Measurements from ENCODE around the gene POLR3G.

The POLR3G gene

GRCh38 chr5:90561766-90562165, 87.1 kb downstream of the POLR3G start:
- no peaks in the 10 kb centered on the region for H3F3A ChIP-seq (ENCODE audit: insufficient read depth, low read length)
- H3K79me2 ChIP-seq (ENCODE audit: insufficient read depth, low read length), result no peaks in the 10 kb centered on the region
- TF ChIP-seq EZH2 (IDR thresholded peaks at IDR 0.05; ENCODE audit: borderline replicate concordance, low read length), result no peak
- TF ChIP-seq, protein P1, sequence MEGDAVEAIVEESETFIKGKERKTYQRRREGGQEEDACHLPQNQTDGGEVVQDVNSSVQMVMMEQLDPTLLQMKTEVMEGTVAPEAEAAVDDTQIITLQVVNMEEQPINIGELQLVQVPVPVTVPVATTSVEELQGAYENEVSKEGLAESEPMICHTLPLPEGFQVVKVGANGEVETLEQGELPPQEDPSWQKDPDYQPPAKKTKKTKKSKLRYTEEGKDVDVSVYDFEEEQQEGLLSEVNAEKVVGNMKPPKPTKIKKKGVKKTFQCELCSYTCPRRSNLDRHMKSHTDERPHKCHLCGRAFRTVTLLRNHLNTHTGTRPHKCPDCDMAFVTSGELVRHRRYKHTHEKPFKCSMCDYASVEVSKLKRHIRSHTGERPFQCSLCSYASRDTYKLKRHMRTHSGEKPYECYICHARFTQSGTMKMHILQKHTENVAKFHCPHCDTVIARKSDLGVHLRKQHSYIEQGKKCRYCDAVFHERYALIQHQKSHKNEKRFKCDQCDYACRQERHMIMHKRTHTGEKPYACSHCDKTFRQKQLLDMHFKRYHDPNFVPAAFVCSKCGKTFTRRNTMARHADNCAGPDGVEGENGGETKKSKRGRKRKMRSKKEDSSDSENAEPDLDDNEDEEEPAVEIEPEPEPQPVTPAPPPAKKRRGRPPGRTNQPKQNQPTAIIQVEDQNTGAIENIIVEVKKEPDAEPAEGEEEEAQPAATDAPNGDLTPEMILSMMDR (IDR thresholded peaks at IDR 0.05; ENCODE audit: low read length), result no peak
- H3K9me3 ChIP-seq (ENCODE audit: low read length), result no peaks in the 10 kb centered on the region
- H3K9ac ChIP-seq (ENCODE audit: low read length), result no peak overlapping the region
- no peak overlapping the region for H2AFZ ChIP-seq (ENCODE audit: low read length)
- no peak overlapping the region for H3K4me3 ChIP-seq (ENCODE audit: low read depth, low read length, poor library complexity, severe bottlenecking)
- H3K27ac ChIP-seq (ENCODE audit: low read depth, low read length, poor library complexity, severe bottlenecking), result no peak overlapping the region
- H3K9me2 ChIP-seq (ENCODE audit: low read depth, low read length), result no peaks in the 10 kb centered on the region
- no peaks in the 10 kb centered on the region for H3K4me1 ChIP-seq (ENCODE audit: insufficient read depth, low read length, severe bottlenecking)
- H4K20me1 ChIP-seq (ENCODE audit: insufficient read depth, low read length), result no peaks in the 10 kb centered on the region
- peaks cover 5% of the 10 kb centered on the region; the same call in 1 of the 2 replicates for H3K27me3 ChIP-seq (ENCODE audit: insufficient read depth, low read length)
- no peaks in the 10 kb centered on the region for H3K36me3 ChIP-seq (ENCODE audit: insufficient read depth, low read length)
- H3K4me2 ChIP-seq (ENCODE audit: low read length), result no peak overlapping the region

- H3K4me2 ChIP-seq (ENCODE audit: low read length), result no peak overlapping the region
- no peak overlapping the region for H3K9ac ChIP-seq (ENCODE audit: low read length)
- H3K9me2 ChIP-seq (ENCODE audit: low read depth, low read length), result no peaks in the 10 kb centered on the region
- H3K4me3 ChIP-seq (ENCODE audit: low read depth, low read length, poor library complexity, severe bottlenecking), result no peak overlapping the region
- no peak overlapping the region for H2AFZ ChIP-seq (ENCODE audit: low read length)
- H3K36me3 ChIP-seq (ENCODE audit: insufficient read depth, low read length), result no peaks in the 10 kb centered on the region
- H3K79me2 ChIP-seq (ENCODE audit: insufficient read depth, low read length), result no peaks in the 10 kb centered on the region
- H3K4me1 ChIP-seq (ENCODE audit: insufficient read depth, low read length, severe bottlenecking), result no peaks in the 10 kb centered on the region
- H3K9me3 ChIP-seq (ENCODE audit: low read length), result no peaks in the 10 kb centered on the region
- no peaks in the 10 kb centered on the region for H4K20me1 ChIP-seq (ENCODE audit: insufficient read depth, low read length)
- H3K27me3 ChIP-seq (ENCODE audit: insufficient read depth, low read length), result peaks cover 5% of the 10 kb centered on the region; the same call in 1 of the 2 replicates
- no peaks in the 10 kb centered on the region for H3F3A ChIP-seq (ENCODE audit: insufficient read depth, low read length)
- TF ChIP-seq, protein P1 (IDR thresholded peaks at IDR 0.05; ENCODE audit: low read length), result no peak
- no peak for TF ChIP-seq EZH2 (IDR thresholded peaks at IDR 0.05; ENCODE audit: borderline replicate concordance, low read length)
- H3K27ac ChIP-seq (ENCODE audit: low read depth, low read length, poor library complexity, severe bottlenecking), result no peak overlapping the region
Measured at GRCh38 chr5:90562341-90562740, 87.7 kb downstream of the POLR3G start.

- Histone ChIP-seq H3K9me2 (ENCODE audit: low read depth, low read length) (no peaks in the 10 kb centered on the region), H2AFZ (ENCODE audit: low read length) (no peak overlapping the region), H4K20me1 (ENCODE audit: insufficient read depth, low read length) (no peaks in the 10 kb centered on the region), H3K9me3 (ENCODE audit: low read length) (no peaks in the 10 kb centered on the region), H3K79me2 (ENCODE audit: insufficient read depth, low read length) (no peaks in the 10 kb centered on the region), H3K4me1 (ENCODE audit: insufficient read depth, low read length, severe bottlenecking) (no peaks in the 10 kb centered on the region), H3K36me3 (ENCODE audit: insufficient read depth, low read length) (no peaks in the 10 kb centered on the region), H3F3A (ENCODE audit: insufficient read depth, low read length) (no peaks in the 10 kb centered on the region), H3K27me3 (ENCODE audit: insufficient read depth, low read length) (no peaks in the 10 kb centered on the region), H3K4me2 (ENCODE audit: low read length) (no peak overlapping the region), H3K9ac (ENCODE audit: low read length) (no peak overlapping the region), H3K4me3 (ENCODE audit: low read depth, low read length, poor library complexity, severe bottlenecking) (no peak overlapping the region), H3K27ac (ENCODE audit: low read depth, low read length, poor library complexity, severe bottlenecking) (no peak overlapping the region)
- TF ChIP-seq, protein P1 (IDR thresholded peaks at IDR 0.05; ENCODE audit: low read length), result no peak
- TF ChIP-seq EZH2 (IDR thresholded peaks at IDR 0.05; ENCODE audit: borderline replicate concordance, low read length), result no peak
Measured at GRCh38 chr5:90563108-90563507, 88.4 kb downstream of the POLR3G start.

Measured in OCI-LY1 (cell line).